Mesenteric fat pad (tissue), 1 donor: ENCODE data around the gene FANCD2. TPM values are rescaled to one million over a fixed set of nuclear protein-coding genes. Genes with fewer than 3 reads are reported as not detected.
"Not testable (repeated sequence)": the region's sequence is repeated elsewhere in the genome, so short reads cannot be mapped to it uniquely, and the experiment has no call there.

Source experiments
- DNase-seq: peaks from one replicate; pipeline ENCODE4 v3.0.0-alpha.2; 2020; ENCODE audit warnings: low spot score
- total RNA-seq: library from RNA; stranded (reverse); fragmentation: NEBNext Ultra II Directional; extraction: Animal tissue kit (Norgen Biotek cat#: 25700); gene quantifications from one replicate; pipeline ENCODE4 v1.2.1, GENCODE V29; 2021
- donor health status: DM: yes; HTN: yes; CAD: no.

FANCD2 gene
- total RNA-seq, 1 donor from 2014 or later: 2.8 TPM

GRCh38 chr3:10099041-10099440 lies 72.8 kb downstream of the FANCD2 start:
- no peak for DNase-seq

- DNase-seq: no peak
Observed at GRCh38 chr3:10106919-10107318, 80.7 kb downstream of the FANCD2 start.

- DNase-seq: no peak
Observed at GRCh38 chr3:10108091-10108490, 81.9 kb downstream of the FANCD2 start, which contains the start of gene FANCD2OS. Gene FANCD2OS (minus strand): TSS chr3:10108255. CDS start chr3:10104774, 3,481 bp downstream.

GRCh38 chr3:10115326-10116137 lies 89.3 kb downstream of the FANCD2 start, which contains the start of gene BRK1:
Gene BRK1 (plus strand): TSS chr3:10115675. CDS start chr3:10115702, 27 bp downstream.
- DNase-seq: peak; percentile 98

GRCh38 chr3:10116138-10116460 lies 89.9 kb downstream of the FANCD2 start:
- DNase-seq: no peak

- DNase-seq: no peak
Observed at GRCh38 chr3:10116928-10117327, 90.7 kb downstream of the FANCD2 start.

GRCh38 chr3:10119376-10119775 lies 93.1 kb downstream of the FANCD2 start:
- no peak for DNase-seq

GRCh38 chr3:10121064-10121463 lies 94.8 kb downstream of the FANCD2 start:
- no peak for DNase-seq

GRCh38 chr3:10122724-10123123 lies 96.5 kb downstream of the FANCD2 start:
- DNase-seq: no peak

GRCh38 chr3:10135872-10136271 lies 109.6 kb downstream of the FANCD2 start:
- DNase-seq: not testable (repeated sequence)

GRCh38 chr3:10136426-10137005 lies 110.3 kb downstream of the FANCD2 start:
- DNase-seq: no peak

GRCh38 chr3:10137178-10137577 lies 110.9 kb downstream of the FANCD2 start:
- DNase-seq: no peak

- DNase-seq: no peak
Observed at GRCh38 chr3:10140996-10141546, 114.8 kb downstream of the FANCD2 start.

GRCh38 chr3:10142707-10143560 lies 116.7 kb downstream of the FANCD2 start:
- DNase-seq: no peak

- no peak for DNase-seq
Observed at GRCh38 chr3:10145685-10146084, 119.4 kb downstream of the FANCD2 start.

- DNase-seq: no peak
Observed at GRCh38 chr3:10149226-10149625, 123.0 kb downstream of the FANCD2 start.

- DNase-seq: no peak
Observed at GRCh38 chr3:10150987-10151386, 124.8 kb downstream of the FANCD2 start.
